K562 (cell line): ENCODE data around the gene DPEP1.

Experiments
- ARID3A ChIP-seq: IDR thresholded peaks from 2 replicates; pipeline ENCODE4 v1.6.1; 2012; ENCODE audit warnings: low read depth, low read length, improper control_type of control experiment, borderline replicate concordance
- ATF6 ChIP-seq: sonication (generic); formaldehyde crosslinking; IDR thresholded peaks from 2 replicates; pipeline ENCODE4 v1.4.0; 2020; ENCODE audit warnings: mild to moderate bottlenecking, missing genetic modification reagents
- NFIC ChIP-seq: fragments of 450-650 bp; IDR thresholded peaks from 2 replicates; pipeline ENCODE4 v1.6.1; 2017; ENCODE audit warnings: mild to moderate bottlenecking, inconsistent platforms

GRCh38 chr16:89615176-89615575, 1.7 kb downstream of the DPEP1 start:
- TF ChIP-seq ATF6 (CRISPR knock-in tag) (no peak), ARID3A (no peak), NFIC (no peak)
